ENCODE results near the gene MYH3. TPM values are rescaled to one million over a fixed set of nuclear protein-coding genes. Genes with fewer than 3 reads are reported as not detected.

MYH3 gene
- total and polyA plus RNA-seq, 10 of the 15 experiments (the other 5 are each of a cell fraction or from before 2014, with no cell fraction given): 0.14 to 1.4 (median 0.71) TPM

DNA sequence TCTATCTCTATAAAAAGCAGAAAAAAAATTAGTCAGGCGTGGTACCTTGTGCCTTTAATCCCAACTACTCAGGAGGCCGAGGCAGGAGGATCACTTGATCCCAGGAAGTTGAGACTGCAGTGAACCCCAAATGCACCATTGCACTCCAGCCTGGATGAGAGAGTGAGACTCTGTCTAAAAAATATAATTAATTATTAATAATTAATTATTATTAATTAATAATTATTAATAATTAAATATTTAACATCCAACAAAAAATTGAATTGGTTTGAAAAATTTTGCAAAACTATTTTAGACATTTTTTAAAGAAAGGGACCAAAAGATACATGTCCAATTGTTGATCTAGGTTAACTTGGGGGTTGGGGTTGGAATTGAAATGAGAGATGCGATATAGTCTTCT lies 51.0 kb downstream of the MYH3 start (continued):
- TF ChIP-seq SIX5 (IDR thresholded peaks at IDR 0.05; ENCODE audit: low read depth, low read length, severe bottlenecking) (no peak), SMAD1 (IDR thresholded peaks at IDR 0.05; ENCODE audit: low read depth, partially characterized antibody) (no peak), MEF2B (IDR thresholded peaks at IDR 0.05; ENCODE audit: partially characterized antibody, poor library complexity, severe bottlenecking) (no peak)
- TF ChIP-seq, protein P1, sequence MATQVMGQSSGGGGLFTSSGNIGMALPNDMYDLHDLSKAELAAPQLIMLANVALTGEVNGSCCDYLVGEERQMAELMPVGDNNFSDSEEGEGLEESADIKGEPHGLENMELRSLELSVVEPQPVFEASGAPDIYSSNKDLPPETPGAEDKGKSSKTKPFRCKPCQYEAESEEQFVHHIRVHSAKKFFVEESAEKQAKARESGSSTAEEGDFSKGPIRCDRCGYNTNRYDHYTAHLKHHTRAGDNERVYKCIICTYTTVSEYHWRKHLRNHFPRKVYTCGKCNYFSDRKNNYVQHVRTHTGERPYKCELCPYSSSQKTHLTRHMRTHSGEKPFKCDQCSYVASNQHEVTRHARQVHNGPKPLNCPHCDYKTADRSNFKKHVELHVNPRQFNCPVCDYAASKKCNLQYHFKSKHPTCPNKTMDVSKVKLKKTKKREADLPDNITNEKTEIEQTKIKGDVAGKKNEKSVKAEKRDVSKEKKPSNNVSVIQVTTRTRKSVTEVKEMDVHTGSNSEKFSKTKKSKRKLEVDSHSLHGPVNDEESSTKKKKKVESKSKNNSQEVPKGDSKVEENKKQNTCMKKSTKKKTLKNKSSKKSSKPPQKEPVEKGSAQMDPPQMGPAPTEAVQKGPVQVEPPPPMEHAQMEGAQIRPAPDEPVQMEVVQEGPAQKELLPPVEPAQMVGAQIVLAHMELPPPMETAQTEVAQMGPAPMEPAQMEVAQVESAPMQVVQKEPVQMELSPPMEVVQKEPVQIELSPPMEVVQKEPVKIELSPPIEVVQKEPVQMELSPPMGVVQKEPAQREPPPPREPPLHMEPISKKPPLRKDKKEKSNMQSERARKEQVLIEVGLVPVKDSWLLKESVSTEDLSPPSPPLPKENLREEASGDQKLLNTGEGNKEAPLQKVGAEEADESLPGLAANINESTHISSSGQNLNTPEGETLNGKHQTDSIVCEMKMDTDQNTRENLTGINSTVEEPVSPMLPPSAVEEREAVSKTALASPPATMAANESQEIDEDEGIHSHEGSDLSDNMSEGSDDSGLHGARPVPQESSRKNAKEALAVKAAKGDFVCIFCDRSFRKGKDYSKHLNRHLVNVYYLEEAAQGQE (IDR thresholded peaks at IDR 0.05; ENCODE audit: low read depth, low read length): no peak

DNA sequence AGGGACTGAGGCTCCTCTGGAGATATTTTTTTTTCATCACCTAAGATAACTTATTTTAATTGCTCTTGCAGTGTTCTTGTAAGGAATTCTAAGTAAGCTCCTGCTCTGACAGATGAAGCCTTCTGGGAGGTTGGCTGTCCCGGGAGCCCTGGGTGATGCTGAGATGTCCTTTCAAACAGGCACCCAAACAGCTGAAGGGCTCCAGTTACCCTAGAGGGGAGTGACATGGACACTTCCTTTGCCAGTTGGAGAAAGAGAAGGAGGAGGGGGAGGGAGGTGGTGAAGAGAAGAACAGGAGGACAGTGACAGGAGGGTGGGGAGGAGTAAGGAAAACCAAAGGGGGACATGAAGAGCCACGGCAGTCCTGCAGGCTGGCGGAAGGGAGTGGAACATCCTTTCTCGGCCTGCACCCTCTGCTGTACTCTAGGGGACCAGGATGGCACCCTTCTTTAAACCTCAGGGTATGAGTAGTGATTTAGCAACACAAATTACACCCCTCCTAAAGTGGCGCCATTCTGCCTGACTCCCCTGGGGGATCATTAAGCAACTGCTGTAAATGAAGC lies 51.8 kb downstream of the MYH3 start:
- no TSS peak for BruUV-seq (replicated peaks)
- 20% methylated on average over 5 of the region's 5 CpGs for WGBS (ENCODE audit: insufficient coverage, insufficient replicate concordance, low lambda C conversion rate, missing lambda C conversion rate)
- CTCF ChIA-PET: interaction anchor here (1.3 kb wide), 1 partner anchor 12 kb away, joined by 5 read pairs; no protein-coding TSS in a partner anchor

More for the DNA sequence above, 51.8 kb downstream of the MYH3 start:
- H3K9ac ChIP-seq (ENCODE audit: control insufficient read depth, insufficient read depth, low read length): no peak overlapping the region
- H3K79me2 ChIP-seq (ENCODE audit: control insufficient read depth, insufficient read depth, low read length): no peaks in the 10 kb centered on the region
- RAD21 ChIA-PET (ENCODE audit: unreplicated experiment): no interaction called here
- SMC1A ChIA-PET (ENCODE audit: uncharacterized antibody, unreplicated experiment): no interaction called here
- FAIRE-seq (no peak), ATAC-seq (no peak), DNase-seq (ENCODE audit: low read depth, low spot score) (no peak)
- H3K9me3 ChIP-seq (replicated peaks; ENCODE audit: control insufficient read depth, insufficient read depth, low read length): no peaks in the 10 kb centered on the region
- H3K4me2 ChIP-seq (ENCODE audit: control insufficient read depth, insufficient read depth): no peak overlapping the region
- POLR2A ChIA-PET: no interaction called here
- intact Hi-C loops (cut with micrococcal nuclease; ENCODE audit: unreplicated experiment) (no loop called here), in situ Hi-C loops (cut with MboI) (no loop called here)
- no peak overlapping the region for H2AFZ ChIP-seq (ENCODE audit: control insufficient read depth, low read depth, low read length)
- TF ChIP-seq SMAD5 (IDR thresholded peaks at IDR 0.05; ENCODE audit: low read depth) (no peak), CREB1 (IDR thresholded peaks at IDR 0.05; ENCODE audit: low read depth) (no peak), YBX1 (IDR thresholded peaks at IDR 0.05) (no peak), SMARCA5 (IDR thresholded peaks at IDR 0.05) (no peak), BHLHE40 (IDR thresholded peaks at IDR 0.05; ENCODE audit: borderline replicate concordance in 1 of 2, low read depth in 2 of 2, low read length in 1 of 2) (no peak), ZNF274 (IDR thresholded peaks at IDR 0.05; ENCODE audit: insufficient read depth, insufficient read length) (no peak), TCF12 (IDR thresholded peaks at IDR 0.05; ENCODE audit: low read depth, low read length) (no peak), CHD4 (IDR thresholded peaks at IDR 0.05) (no peak), DPF2 (IDR thresholded peaks at IDR 0.05) (no peak)
- TF ChIP-seq, protein P2, sequence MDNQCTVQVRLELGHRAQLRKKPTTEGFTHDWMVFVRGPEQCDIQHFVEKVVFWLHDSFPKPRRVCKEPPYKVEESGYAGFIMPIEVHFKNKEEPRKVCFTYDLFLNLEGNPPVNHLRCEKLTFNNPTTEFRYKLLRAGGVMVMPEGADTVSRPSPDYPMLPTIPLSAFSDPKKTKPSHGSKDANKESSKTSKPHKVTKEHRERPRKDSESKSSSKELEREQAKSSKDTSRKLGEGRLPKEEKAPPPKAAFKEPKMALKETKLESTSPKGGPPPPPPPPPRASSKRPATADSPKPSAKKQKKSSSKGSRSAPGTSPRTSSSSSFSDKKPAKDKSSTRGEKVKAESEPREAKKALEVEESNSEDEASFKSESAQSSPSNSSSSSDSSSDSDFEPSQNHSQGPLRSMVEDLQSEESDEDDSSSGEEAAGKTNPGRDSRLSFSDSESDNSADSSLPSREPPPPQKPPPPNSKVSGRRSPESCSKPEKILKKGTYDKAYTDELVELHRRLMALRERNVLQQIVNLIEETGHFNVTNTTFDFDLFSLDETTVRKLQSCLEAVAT (IDR thresholded peaks at IDR 0.05): no peak
- H3K4me3 ChIP-seq: no peak overlapping the region
- no peaks in the 10 kb centered on the region for H3K27me3 ChIP-seq (replicated peaks in 1 of 2; ENCODE audit: control insufficient read depth in 2 of 2, insufficient read depth in 2 of 2, low read length in 1 of 2)
- H3K4me1 ChIP-seq (ENCODE audit: control insufficient read depth, insufficient read depth, low read length): no peaks in the 10 kb centered on the region
- no peaks in the 10 kb centered on the region for H3K36me3 ChIP-seq (ENCODE audit: control insufficient read depth in 2 of 2, insufficient read depth in 2 of 2, low read length in 1 of 2)
- no peak overlapping the region for H3K27ac ChIP-seq (ENCODE audit: control insufficient read depth, insufficient read depth)
- H4K20me1 ChIP-seq (ENCODE audit: control insufficient read depth, insufficient read depth): no peaks in the 10 kb centered on the region

Measured in GM12878 (cell line).